ENCODE measurements around the gene WNK1. TPM values are rescaled to one million over a fixed set of nuclear protein-coding genes. Genes with fewer than 3 reads are reported as not detected.
A peak's percentile ranks its signal among the peaks of the same experiment; 100 is the strongest.

The WNK1 gene
- total RNA-seq, 1 donor from 2014 or later = 57.7 TPM

DNA sequence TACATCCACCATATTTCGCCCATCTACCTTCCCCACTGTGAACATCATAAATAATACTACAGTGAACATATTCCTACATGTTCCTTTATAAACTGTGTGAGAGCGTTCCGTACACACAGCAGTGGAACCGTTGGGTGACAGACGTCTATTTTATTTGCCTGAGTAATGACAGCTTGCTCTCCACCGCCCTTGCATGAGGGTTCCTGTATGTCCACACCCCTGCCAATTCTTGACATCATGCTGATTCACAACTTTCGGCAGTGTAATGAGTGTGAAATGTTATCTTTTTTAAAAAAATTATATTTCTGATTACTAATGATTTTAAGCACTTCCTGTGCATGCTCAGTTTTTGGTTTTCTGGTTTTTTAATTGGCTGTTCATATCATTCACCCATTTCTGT is 201.4 kb downstream of the WNK1 start:
- Histone ChIP-seq H3K4me3 (ENCODE audit: low read depth, low read length) (no peak overlapping the region), H3K36me3 (ENCODE audit: control insufficient read depth, insufficient read depth, low read length) (no peaks in the 10 kb centered on the region), H3K27me3 (ENCODE audit: control insufficient read depth, insufficient read depth, low read length) (no peaks in the 10 kb centered on the region)
- DNase-seq (ENCODE audit: low read depth) (peak; percentile 88), FAIRE-seq (no peak)
- TF ChIP-seq, protein P1, sequence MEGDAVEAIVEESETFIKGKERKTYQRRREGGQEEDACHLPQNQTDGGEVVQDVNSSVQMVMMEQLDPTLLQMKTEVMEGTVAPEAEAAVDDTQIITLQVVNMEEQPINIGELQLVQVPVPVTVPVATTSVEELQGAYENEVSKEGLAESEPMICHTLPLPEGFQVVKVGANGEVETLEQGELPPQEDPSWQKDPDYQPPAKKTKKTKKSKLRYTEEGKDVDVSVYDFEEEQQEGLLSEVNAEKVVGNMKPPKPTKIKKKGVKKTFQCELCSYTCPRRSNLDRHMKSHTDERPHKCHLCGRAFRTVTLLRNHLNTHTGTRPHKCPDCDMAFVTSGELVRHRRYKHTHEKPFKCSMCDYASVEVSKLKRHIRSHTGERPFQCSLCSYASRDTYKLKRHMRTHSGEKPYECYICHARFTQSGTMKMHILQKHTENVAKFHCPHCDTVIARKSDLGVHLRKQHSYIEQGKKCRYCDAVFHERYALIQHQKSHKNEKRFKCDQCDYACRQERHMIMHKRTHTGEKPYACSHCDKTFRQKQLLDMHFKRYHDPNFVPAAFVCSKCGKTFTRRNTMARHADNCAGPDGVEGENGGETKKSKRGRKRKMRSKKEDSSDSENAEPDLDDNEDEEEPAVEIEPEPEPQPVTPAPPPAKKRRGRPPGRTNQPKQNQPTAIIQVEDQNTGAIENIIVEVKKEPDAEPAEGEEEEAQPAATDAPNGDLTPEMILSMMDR (IDR thresholded peaks at IDR 0.05; ENCODE audit: insufficient read depth, low read length, severe bottlenecking) = no peak

DNA sequence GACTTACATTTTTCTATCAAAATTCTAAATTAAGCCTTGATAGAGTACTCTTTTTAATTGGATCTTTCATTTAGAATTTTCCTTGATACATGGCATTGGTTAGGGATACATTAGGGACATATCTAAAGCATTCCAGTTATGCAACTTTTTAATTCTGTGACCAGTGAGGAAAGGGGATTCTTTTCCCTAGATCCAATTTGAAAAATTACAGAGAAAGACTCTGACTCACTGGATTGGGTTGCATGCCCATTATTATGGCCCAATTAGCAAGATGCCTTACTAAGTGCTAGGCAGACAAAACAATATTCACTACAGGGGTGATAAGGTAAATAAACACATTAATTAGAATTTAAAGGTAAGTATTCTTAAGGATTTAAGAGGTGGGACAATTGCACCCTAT is 202.4 kb downstream of the WNK1 start:
- no peak for DNase-seq (ENCODE audit: low read depth)
- Histone ChIP-seq H3K27me3 (ENCODE audit: control insufficient read depth, insufficient read depth, low read length) (no peaks in the 10 kb centered on the region), H3K4me3 (ENCODE audit: low read depth, low read length) (no peak overlapping the region), H3K36me3 (ENCODE audit: control insufficient read depth, insufficient read depth, low read length) (no peaks in the 10 kb centered on the region)
- TF ChIP-seq, protein P1 (IDR thresholded peaks at IDR 0.05; ENCODE audit: insufficient read depth, low read length, severe bottlenecking) = no peak
- FAIRE-seq = no peak

- FAIRE-seq (no peak), DNase-seq (ENCODE audit: low read depth) (no peak)
- TF ChIP-seq, protein P1 (IDR thresholded peaks at IDR 0.05; ENCODE audit: insufficient read depth, low read length, severe bottlenecking) = no peak
- no peak overlapping the region for H3K4me3 ChIP-seq (ENCODE audit: low read depth, low read length)
- H3K36me3 ChIP-seq (ENCODE audit: control insufficient read depth, insufficient read depth, low read length) = no peaks in the 10 kb centered on the region
- H3K27me3 ChIP-seq (ENCODE audit: control insufficient read depth, insufficient read depth, low read length) = no peaks in the 10 kb centered on the region
These were observed 203.6 kb downstream of the WNK1 start for GRCh38 chr12:955939-956338.

DNA sequence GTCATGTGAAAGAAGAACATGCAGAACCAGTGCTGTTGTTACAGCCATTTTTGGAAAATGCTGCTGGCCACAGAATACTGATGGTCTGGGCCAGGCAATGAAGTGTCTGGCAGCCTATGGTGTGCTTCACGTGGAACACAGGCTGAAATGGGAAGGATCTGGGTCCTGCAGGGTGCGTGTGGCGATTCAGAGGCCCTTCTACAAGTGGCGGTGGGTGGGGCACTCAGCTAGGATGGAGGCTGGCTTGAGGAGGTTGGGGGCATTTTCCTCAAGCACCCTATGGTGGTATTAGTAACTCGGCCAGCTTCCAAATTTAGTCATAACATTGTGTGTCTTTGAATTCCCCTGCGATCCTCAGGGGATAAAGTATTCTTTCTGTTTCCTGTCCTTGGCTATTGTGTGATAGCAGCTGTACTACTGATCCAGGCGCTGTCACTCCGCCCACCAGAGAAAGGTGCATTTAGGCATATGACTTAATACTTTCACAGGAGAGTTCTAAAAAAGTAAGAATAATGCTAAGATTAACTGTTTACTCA is 206.3 kb downstream of the WNK1 start:
- Histone ChIP-seq H3K27me3 (ENCODE audit: control insufficient read depth, insufficient read depth, low read length) (no peaks in the 10 kb centered on the region), H3K4me3 (ENCODE audit: low read depth, low read length) (no peak overlapping the region), H3K36me3 (ENCODE audit: control insufficient read depth, insufficient read depth, low read length) (no peaks in the 10 kb centered on the region)
- TF ChIP-seq, protein P1 (IDR thresholded peaks at IDR 0.05; ENCODE audit: insufficient read depth, low read length, severe bottlenecking) = no peak
- peak; percentile 11 for DNase-seq (ENCODE audit: low read depth)
- no peak for FAIRE-seq

Other genes starting within 250 kb of the WNK1 start
- 0.26 TPM in 2 replicates for gene NINJ2, start 89.1 kb upstream of the WNK1 start, total RNA-seq
- gene RAD52, start 197.1 kb downstream of the WNK1 start, total RNA-seq = 12.9 and 16.3 TPM in 2 replicates
- gene ERC1, start 238.6 kb downstream of the WNK1 start, total RNA-seq = 16.6 and 42.9 TPM in 2 replicates